B cell (primary cell): ENCODE measurements around the gene HGFAC. TPM values are rescaled to one million over a fixed set of nuclear protein-coding genes. Genes with fewer than 3 reads are reported as not detected.

Source experiments
- ATAC-seq: fragments of 200-7000 bp; cut with Tn5 transposase; one replicate; pipeline ENCODE4 v1.10.0; 2021; ENCODE audit warnings: low read depth, mild to moderate bottlenecking, moderate number of reproducible peaks, moderate library complexity
- CTCF ChIA-PET: fragments of 350-600 bp; sonication (Branson Sonifier 250); formaldehyde crosslinking; loops from one replicate; lab custom pipeline; 2021; ENCODE audit warnings: antibody characterized with exemption, inconsistent platforms; lab: Charles Lee
- POLR2A ChIA-PET: fragments of 350-600 bp; sonication (Branson Sonifier 250); formaldehyde crosslinking; loops from one replicate; lab custom pipeline; 2021; ENCODE audit warnings: antibody characterized with exemption; lab: Charles Lee
- DNase-seq: peaks from one replicate; pipeline ENCODE4 v3.0.0; 2013
- H2AFZ ChIP-seq: 2 replicates; pipeline ENCODE4 v1.6.1; 2012; ENCODE audit warnings: mild to moderate bottlenecking, low read depth, low read length; ENCODE audit not compliant: insufficient read depth, poor library complexity, severe bottlenecking
- H3K27ac ChIP-seq, 2 donors: 1 replicate in 1 of 2; 2 replicates in 1 of 2; pipeline ENCODE4 v1.5.1; 2012 to 2013; ENCODE audit warnings: low read length in 2 of 2, mild to moderate bottlenecking in 2 of 2, moderate library complexity in 1 of 2
- H3K27me3 ChIP-seq, 4 experiments: fragments of 200-600 bp in 1 of 4; sonication (generic) in 1 of 4; replicated peaks in 1 of 4; 1 replicate in 2 of 4; 2 replicates in 2 of 4; pipeline versions ENCODE4 v1.6.1 to v1.7.0; 2013 to 2016; ENCODE audit warnings: low read length in 3 of 4, mild to moderate bottlenecking in 2 of 4, mixed read lengths in 1 of 4, moderate library complexity in 1 of 4; ENCODE audit not compliant: insufficient read depth in 4 of 4, control insufficient read depth in 3 of 4; ENCODE audit errors: control extremely low read depth in 1 of 4
- H3K36me3 ChIP-seq, 2 experiments: replicated peaks in 1 of 2; 1 replicate in 1 of 2; 2 replicates in 1 of 2; pipeline versions ENCODE4 v1.6.1 to v1.7.1; 2013; ENCODE audit warnings: low read length in 1 of 2; ENCODE audit not compliant: insufficient read depth in 2 of 2, control insufficient read depth in 1 of 2; ENCODE audit errors: control extremely low read depth in 1 of 2, extremely low read depth in 1 of 2
- H3K4me1 ChIP-seq, 2 donors: fragments of 200-600 bp in 1 of 2; sonication (generic) in 1 of 2; 1 replicate in 1 of 2; 2 replicates in 1 of 2; pipeline versions ENCODE4 v1.5.1 to v1.6.1; 2013 to 2017; ENCODE audit warnings: low read length in 2 of 2; ENCODE audit not compliant: control insufficient read depth in 2 of 2, insufficient read depth in 2 of 2
- H3K4me2 ChIP-seq: replicated peaks from 2 replicates; pipeline ENCODE3; 2012; ENCODE audit warnings: mild to moderate bottlenecking, low read depth, low read length; ENCODE audit not compliant: poor library complexity, severe bottlenecking
- H3K4me3 ChIP-seq, 5 experiments: fragments of 200-600 bp in 1 of 5; sonication (generic) in 1 of 5; 1 replicate in 3 of 5; 2 replicates in 2 of 5; pipeline versions ENCODE4 v1.5.1 to v1.7.0; 2011 to 2016; ENCODE audit warnings: low read length in 4 of 5, mild to moderate bottlenecking in 4 of 5, low read depth in 2 of 5, control low read depth in 1 of 5, moderate library complexity in 1 of 5; ENCODE audit not compliant: insufficient read depth in 1 of 5; ENCODE audit errors: control extremely low read depth in 1 of 5, extremely low read depth in 1 of 5
- H3K79me2 ChIP-seq: fragments of 200-600 bp; sonication (generic); one replicate; pipeline ENCODE4 v1.6.0; 2016; ENCODE audit warnings: low read length; ENCODE audit not compliant: control insufficient read depth, insufficient read depth
- H3K9ac ChIP-seq: fragments of 200-600 bp; sonication (generic); 2 replicates; pipeline ENCODE4 v1.6.1; 2017; ENCODE audit warnings: mild to moderate bottlenecking, low read length, moderate library complexity
- H3K9me3 ChIP-seq, 3 donors: one replicate each; pipeline versions ENCODE4 v1.6.1 to v1.7.1; 2013; ENCODE audit warnings: low read length in 2 of 3; ENCODE audit not compliant: control insufficient read depth in 2 of 3, insufficient read depth in 1 of 3; ENCODE audit errors: control extremely low read depth in 1 of 3
- H4K20me1 ChIP-seq: 2 replicates; pipeline ENCODE4 v1.6.0; 2012; ENCODE audit warnings: mild to moderate bottlenecking, low read length; ENCODE audit not compliant: insufficient read depth, control insufficient read depth, poor library complexity, severe bottlenecking
- H3K27ac Mint-ChIP-seq: one replicate; pipeline ENCODE4 v1.8.0; 2021; ENCODE audit warnings: mixed read lengths
- H3K27me3 Mint-ChIP-seq: one replicate; pipeline ENCODE4 v1.8.0; 2021; ENCODE audit warnings: mixed read lengths
- H3K4me1 Mint-ChIP-seq: one replicate; pipeline ENCODE4 v1.8.0; 2021; ENCODE audit warnings: mixed read lengths
- H3K4me3 Mint-ChIP-seq: one replicate; pipeline ENCODE4 v1.8.0; 2021; ENCODE audit warnings: mixed read lengths
- H3K9me3 Mint-ChIP-seq: one replicate; pipeline ENCODE4 v1.8.0; 2022; ENCODE audit warnings: mixed read lengths; ENCODE audit not compliant: insufficient read depth
- EZH2 ChIP-seq: IDR thresholded peaks from 2 replicates; pipeline ENCODE4 v1.6.1; 2012; ENCODE audit warnings: borderline replicate concordance, low read depth, mild to moderate bottlenecking, moderate library complexity, low read length; ENCODE audit not compliant: insufficient read depth, poor library complexity, severe bottlenecking
- WGBS: methylation state at CpG from one replicate; pipeline ENCODE4 v1.1.5; 2013; ENCODE audit warnings: missing lambda C conversion rate; ENCODE audit not compliant: insufficient coverage; 5-methylcytosine and 5-hydroxymethylcytosine counted together
- intact Hi-C: fragments of 100-400 bp; cut with micrococcal nuclease; formaldehyde crosslinking; loops from one replicate; pipeline ENCODE4 v1.10.0; 2022
- polyA plus RNA-seq: library from polyadenylated mRNA; depleted of rRNA; stranded (reverse); fragments of >200 nt; gene quantifications from 2 replicates; pipeline ENCODE4 v1.2.3, GENCODE V29; 2012
- total RNA-seq, 2 donors: library from RNA; stranded (reverse); fragments of 120-200 nt in 1 of 2; gene quantifications; 1 replicate in 1 of 2; 2 replicates in 1 of 2; pipeline versions ENCODE4 v1.2.3 to v1.2.4, GENCODE V29; 2013 to 2022
- TF ChIP-seq, protein P1 (sequence below): fragments of 200-600 bp; IDR thresholded peaks from one replicate; pipeline ENCODE4 v1.8.0; 2022; ENCODE audit warnings: antibody characterized with exemption, mild to moderate bottlenecking

The HGFAC gene
- total and polyA plus RNA-seq, 2 donors (not counting 1 experiment from before 2014, with no cell fraction given), result not detected

DNA sequence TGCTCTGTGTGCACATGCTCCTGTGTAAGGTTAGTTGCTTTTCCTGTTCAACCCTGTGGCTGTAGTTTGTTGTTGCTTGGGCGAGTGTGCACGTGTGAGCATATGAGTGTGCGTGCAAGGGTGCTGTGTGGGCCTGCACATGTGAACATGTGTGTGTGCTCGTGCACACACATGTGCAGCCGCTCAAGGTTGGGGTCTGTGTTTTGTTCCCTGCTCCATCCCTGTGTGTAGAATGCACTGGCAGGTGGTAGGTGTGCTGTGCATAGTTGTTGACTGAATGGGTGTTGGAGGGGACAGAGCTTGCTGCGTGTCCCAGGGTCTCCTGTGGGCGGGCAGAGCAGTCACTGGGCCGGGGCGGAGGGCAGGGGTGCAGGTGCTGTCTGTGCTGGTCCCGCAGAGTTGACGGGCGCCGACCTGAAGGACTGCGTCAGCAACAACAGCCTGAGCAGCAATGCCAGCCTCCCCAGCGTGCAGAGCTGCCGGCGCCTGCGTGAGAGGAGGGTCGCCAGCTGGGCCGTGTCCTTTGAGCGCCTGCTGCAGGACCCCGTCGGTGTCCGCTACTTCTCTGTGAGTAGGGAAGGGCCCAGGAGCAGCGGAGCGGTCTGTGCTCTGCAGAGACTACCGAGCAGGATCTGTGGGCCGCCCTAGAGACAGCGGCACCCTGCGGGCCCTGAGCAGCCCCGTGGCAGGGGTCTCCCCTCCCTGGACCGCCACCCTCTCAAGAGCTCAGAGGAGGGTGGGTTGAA is 27.9 kb upstream of the HGFAC start:
- no peak overlapping the region for H2AFZ ChIP-seq
- no peaks in the 10 kb centered on the region for H3K79me2 ChIP-seq
- intact Hi-C loops, result no loop called here
- H3K9me3 ChIP-seq, result no peaks in the 10 kb centered on the region
- Mint-ChIP-seq H3K27me3 (no peaks in the 10 kb centered on the region), H3K9me3 (no peaks in the 10 kb centered on the region), H3K27ac (no peak overlapping the region), H3K4me1 (peaks cover 9% of the 10 kb centered on the region), H3K4me3 (no peak overlapping the region)
- WGBS, result 77% methylated on average over 31 of the region's 32 CpGs
- no peaks in the 10 kb centered on the region for H4K20me1 ChIP-seq
- H3K9ac ChIP-seq, result no peak overlapping the region
- no peaks in the 10 kb centered on the region for H3K27me3 ChIP-seq
- H3K4me1 ChIP-seq, result peaks cover 3 to 7% of the 10 kb centered on the region in 2 donors
- ATAC-seq, result no peak
- no peak overlapping the region for H3K27ac ChIP-seq
- CTCF ChIA-PET, result no interaction called here
- DNase-seq, result no peak
- H3K4me3 ChIP-seq, result no peak overlapping the region
- no peaks in the 10 kb centered on the region for H3K36me3 ChIP-seq
- TF ChIP-seq EZH2, result no peak
- TF ChIP-seq, protein P1, sequence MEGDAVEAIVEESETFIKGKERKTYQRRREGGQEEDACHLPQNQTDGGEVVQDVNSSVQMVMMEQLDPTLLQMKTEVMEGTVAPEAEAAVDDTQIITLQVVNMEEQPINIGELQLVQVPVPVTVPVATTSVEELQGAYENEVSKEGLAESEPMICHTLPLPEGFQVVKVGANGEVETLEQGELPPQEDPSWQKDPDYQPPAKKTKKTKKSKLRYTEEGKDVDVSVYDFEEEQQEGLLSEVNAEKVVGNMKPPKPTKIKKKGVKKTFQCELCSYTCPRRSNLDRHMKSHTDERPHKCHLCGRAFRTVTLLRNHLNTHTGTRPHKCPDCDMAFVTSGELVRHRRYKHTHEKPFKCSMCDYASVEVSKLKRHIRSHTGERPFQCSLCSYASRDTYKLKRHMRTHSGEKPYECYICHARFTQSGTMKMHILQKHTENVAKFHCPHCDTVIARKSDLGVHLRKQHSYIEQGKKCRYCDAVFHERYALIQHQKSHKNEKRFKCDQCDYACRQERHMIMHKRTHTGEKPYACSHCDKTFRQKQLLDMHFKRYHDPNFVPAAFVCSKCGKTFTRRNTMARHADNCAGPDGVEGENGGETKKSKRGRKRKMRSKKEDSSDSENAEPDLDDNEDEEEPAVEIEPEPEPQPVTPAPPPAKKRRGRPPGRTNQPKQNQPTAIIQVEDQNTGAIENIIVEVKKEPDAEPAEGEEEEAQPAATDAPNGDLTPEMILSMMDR, result no peak
- H3K4me2 ChIP-seq, result no peak overlapping the region
- POLR2A ChIA-PET, result no interaction called here

DNA sequence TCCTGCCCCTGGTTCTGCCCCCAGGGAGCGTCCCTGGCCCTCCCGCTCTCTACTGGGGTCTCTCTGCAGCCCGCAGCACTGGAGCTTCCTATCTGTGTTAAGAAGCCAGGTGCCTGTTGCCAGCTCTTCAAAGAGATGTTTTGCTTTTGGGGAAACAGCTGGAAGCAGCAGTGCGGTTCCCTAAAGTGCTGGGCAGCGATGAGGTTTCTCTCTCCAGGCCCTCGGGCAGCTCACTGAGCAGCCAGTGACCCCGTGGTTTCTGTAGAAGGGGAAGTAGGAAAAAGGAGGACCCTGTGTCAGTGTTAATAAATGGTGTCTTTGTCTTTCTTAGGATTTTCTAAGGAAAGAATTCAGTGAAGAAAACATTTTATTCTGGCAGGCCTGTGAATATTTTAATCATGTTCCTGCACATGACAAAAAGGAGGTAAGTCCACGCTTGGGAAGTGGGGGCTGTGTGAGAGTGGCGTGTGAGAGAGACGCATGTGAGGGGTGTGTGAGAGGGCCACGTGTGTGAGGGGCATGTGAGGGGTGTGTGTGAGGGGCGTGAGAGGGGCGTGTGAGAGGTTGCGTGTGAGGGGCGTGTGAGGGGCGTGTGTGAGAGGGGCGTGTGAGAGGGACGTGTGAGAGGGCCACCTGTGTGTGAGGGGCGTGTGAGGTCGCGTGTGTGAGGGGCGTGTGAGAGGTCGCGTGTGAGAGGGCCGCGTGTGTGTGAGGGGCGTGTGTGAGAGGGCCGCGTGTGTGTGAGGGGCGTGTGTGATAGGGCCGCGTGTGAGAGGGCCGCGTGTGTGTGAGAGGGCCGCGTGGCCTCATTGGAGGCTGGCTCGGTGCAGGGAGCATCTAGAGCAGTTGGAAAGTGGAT is 27.1 kb upstream of the HGFAC start:
- Mint-ChIP-seq H3K27ac (no peak overlapping the region), H3K4me3 (no peak overlapping the region), H3K27me3 (no peaks in the 10 kb centered on the region), H3K9me3 (no peaks in the 10 kb centered on the region), H3K4me1 (peaks cover 9% of the 10 kb centered on the region)
- Histone ChIP-seq H4K20me1 (no peaks in the 10 kb centered on the region), H3K36me3 (no peaks in the 10 kb centered on the region), H3K4me3 (no peak overlapping the region), H3K79me2 (no peaks in the 10 kb centered on the region), H3K4me2 (no peak overlapping the region), H3K9ac (no peak overlapping the region), H3K4me1 (peaks cover 3 to 7% of the 10 kb centered on the region in 2 donors), H3K27me3 (no peaks in the 10 kb centered on the region), H3K9me3 (no peaks in the 10 kb centered on the region), H2AFZ (no peak overlapping the region), H3K27ac (no peak overlapping the region)
- DNase-seq (no peak), ATAC-seq (no peak)
- 71% methylated on average over 30 of the region's 37 CpGs for WGBS
- CTCF ChIA-PET, result no interaction called here
- intact Hi-C loops, result no loop called here
- POLR2A ChIA-PET, result no interaction called here
- TF ChIP-seq, protein P1, result no peak
- TF ChIP-seq EZH2, result no peak
